ENCODE results near the gene KRTAP22-2.

Gene KRTAP22-2

DNA sequence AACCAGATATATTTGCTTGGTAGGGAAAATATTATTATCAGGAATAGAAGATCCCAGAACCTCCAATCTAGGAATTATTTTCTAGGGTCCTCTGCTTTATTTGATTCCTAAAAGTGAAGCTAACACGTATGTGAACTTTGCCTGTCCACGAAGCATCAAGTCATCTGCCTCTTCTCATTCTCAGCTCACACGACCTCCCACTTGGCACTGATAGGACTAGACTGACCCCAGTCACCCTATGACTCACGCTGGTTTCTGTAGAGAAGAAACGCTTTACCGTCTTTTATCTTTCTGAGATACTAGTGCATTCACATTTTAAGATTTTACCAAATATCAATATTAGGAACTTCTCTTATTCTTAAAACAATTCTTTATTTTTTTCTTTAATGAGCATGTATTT is 27.1 kb downstream of the KRTAP22-2 start:
- DNase-seq (ENCODE audit: low spot score): no peak

- no peak for DNase-seq (ENCODE audit: low spot score)
Measured at GRCh38 chr21:30561957-30562356, 28.2 kb downstream of the KRTAP22-2 start.

DNA sequence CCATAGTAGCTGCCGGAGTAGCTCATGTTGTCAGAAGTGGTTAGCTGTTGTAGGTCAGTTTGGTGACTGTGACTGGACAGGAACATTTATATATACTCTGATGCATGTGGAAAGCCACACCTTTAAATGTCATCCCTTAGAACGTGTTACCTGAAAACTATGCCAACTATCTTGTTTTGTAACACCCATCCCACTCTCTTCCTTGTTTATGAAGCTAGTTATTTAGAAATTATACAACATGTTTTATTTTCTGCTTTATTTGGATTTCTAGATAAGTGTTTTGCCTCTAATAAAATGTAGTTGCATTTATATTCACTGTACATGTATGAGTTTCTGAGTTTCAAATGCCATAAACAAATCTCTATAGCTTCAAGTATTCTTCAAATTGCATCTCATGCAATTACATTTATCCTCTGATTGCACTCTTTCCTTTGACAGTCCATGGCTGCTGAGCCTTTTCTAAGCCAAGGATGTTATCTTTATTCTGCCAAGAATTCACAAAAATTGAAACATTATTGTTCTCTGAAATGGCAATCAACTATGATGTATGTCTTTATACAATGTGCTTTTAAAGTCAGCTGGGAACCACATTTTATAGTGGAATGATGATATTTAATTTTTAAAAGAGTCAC is 28.8 kb downstream of the KRTAP22-2 start, which contains the start of gene KRTAP19-7:
TSS of gene KRTAP19-7 (minus strand) at position 51 of the 632 bp plus-strand sequence. CDS start at position 26, 25 bp downstream.
- DNase-seq (ENCODE audit: low spot score): no peak

GRCh38 chr21:30555095-30555494 is 35.1 kb downstream of the KRTAP22-2 start:
- no peak for DNase-seq (ENCODE audit: low spot score)

DNA sequence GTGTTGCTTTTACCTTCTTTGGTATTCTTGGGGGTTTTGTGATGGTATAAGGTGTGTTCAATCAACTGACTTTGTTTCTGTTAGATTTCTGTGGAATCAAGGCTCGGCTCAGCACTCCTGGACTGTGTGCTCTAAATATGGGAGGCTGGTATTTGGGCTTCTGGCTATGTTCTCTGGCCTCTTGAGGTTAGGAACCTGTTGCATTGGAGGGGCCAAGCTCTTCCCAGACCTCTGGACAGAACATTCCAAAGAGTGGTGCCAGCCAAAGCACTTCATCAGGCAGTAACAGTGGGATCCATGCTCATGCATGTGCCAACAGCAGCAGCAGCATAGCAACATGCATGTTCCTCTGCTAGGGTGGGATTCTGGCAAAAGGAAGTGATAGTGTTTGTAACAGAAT is 37.4 kb downstream of the KRTAP22-2 start:
- DNase-seq (ENCODE audit: low spot score): no peak

DNA sequence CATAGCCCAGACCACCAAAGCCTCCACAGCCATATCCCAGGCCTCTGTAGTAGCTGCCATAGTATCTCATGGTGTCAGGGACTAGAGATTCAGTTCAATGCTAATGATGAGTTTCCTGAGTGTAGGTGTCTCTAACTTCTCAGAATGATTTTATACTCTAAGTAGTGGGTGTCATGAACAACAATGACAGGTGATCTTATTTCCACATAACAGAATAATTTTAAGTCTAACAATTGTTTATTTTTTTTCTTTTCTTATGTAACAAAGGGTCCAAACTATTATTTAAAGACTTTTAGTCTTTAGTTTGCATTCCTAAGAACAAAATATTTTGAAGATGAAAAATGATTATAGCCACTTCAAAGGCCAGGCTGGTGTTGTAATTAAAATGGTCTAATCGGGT is 48.4 kb downstream of the KRTAP22-2 start, which contains the start of gene KRTAP19-6:
TSS of gene KRTAP19-6 (minus strand) at position 101 of the 400 bp plus-strand sequence. CDS start at position 70, 31 bp downstream.
- DNase-seq (ENCODE audit: low spot score): no peak

Data from ecto neural progenitor cell (in vitro differentiated cells).